ENCODE measurements around the gene CEPT1.

GRCh38 chr1:111164151-111164550 lies 24.1 kb downstream of the CEPT1 start:
- no peak for TF ChIP-seq POLR2A (IDR thresholded peaks at IDR 0.05)
- TF ChIP-seq, protein P1, sequence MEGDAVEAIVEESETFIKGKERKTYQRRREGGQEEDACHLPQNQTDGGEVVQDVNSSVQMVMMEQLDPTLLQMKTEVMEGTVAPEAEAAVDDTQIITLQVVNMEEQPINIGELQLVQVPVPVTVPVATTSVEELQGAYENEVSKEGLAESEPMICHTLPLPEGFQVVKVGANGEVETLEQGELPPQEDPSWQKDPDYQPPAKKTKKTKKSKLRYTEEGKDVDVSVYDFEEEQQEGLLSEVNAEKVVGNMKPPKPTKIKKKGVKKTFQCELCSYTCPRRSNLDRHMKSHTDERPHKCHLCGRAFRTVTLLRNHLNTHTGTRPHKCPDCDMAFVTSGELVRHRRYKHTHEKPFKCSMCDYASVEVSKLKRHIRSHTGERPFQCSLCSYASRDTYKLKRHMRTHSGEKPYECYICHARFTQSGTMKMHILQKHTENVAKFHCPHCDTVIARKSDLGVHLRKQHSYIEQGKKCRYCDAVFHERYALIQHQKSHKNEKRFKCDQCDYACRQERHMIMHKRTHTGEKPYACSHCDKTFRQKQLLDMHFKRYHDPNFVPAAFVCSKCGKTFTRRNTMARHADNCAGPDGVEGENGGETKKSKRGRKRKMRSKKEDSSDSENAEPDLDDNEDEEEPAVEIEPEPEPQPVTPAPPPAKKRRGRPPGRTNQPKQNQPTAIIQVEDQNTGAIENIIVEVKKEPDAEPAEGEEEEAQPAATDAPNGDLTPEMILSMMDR (IDR thresholded peaks at IDR 0.05): no peak

Measured in testis (tissue), 2 donors.